NCI-H2171 (cell line): ENCODE results near the gene POLR3E.
"Not testable (repeated sequence)": the region's sequence is repeated elsewhere in the genome, so short reads cannot be mapped to it uniquely, and the experiment has no call there.

ENCODE experiments used
- DNase-seq: peaks from one replicate; lab custom pipeline; 2025; lab: John Stamatoyannopoulos, UW

Gene POLR3E

GRCh38 chr16:22366371-22366770 is 69.2 kb downstream of the POLR3E start:
- DNase-seq, result no peak

- no peak for DNase-seq
Measured at GRCh38 chr16:22366889-22367288, 69.7 kb downstream of the POLR3E start.

- not testable (repeated sequence) for DNase-seq
Measured at GRCh38 chr16:22368200-22368826, 71.1 kb downstream of the POLR3E start.

DNA sequence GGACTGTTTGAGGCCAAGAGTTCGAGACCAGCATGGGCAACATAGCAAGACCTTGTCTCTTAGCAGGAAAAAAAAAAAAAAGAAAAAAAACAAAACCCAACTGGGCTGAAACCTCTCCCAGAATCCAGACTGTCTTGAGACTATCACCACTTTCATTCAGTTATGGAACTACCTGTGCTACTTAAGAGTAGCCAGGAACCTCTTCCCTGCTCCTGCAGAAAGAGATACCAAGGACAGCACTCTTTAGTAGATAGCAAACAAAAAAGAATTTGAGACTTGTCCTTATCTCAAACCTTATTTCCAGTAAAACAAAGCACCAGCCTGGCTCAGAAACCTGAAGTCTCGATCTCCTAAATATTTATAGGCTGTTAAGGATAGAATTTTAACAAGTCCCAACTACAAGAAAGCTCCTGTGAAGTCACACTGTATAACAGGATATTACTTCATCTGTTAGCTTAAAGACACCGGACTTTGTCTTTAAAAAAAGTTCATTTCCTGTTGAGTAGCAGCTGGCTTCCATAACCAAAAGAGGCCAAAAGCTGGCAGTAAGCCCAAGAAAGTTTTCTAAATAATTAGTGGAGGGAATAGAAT is 72.1 kb downstream of the POLR3E start:
- no peak for DNase-seq

GRCh38 chr16:22370038-22370820 is 73.0 kb downstream of the POLR3E start:
- DNase-seq, result no peak

- no peak for DNase-seq
Measured at GRCh38 chr16:22372882-22373661, 75.9 kb downstream of the POLR3E start.

DNA sequence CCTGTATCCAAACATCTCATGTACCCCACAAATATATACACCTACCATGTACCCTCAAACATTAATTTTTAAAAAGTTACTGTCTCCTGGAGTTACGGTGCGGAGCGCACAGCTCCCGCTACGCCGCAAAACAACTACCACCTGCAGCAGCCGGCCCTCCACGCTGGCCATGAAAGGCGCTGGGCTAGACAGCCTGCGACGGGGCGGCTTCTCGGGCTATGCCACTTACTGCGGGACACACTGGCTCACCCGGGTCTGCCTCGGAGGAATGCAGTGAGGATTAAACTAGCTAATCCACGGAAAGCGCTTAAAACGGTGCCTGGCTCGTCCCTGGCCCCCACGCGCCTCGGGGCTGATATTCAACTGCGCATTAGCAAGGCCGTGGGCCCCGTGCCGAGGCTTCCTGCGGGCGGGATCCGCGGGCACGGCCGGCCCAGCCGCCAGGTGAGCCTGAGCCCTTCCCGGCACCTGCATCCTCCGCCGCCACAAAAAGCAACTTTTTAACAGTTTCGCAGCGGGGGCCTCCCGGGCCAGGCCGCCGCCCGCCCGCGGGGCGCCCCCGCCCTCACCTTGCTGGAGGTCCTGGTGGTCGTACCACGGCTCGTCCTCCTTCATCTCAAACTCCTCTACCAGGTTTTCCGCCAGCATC is 76.6 kb downstream of the POLR3E start:
- DNase-seq, result peak; percentile 8

GRCh38 chr16:22374311-22375116 is 77.3 kb downstream of the POLR3E start, which contains the start of gene CDR2:
CDR2 (minus strand) TSS chr16:22374619; CDS start chr16:22374309, 310 bp downstream.
- DNase-seq, result peak; percentile 96

GRCh38 chr16:22375117-22375962 is 78.1 kb downstream of the POLR3E start:
- no peak for DNase-seq

DNA sequence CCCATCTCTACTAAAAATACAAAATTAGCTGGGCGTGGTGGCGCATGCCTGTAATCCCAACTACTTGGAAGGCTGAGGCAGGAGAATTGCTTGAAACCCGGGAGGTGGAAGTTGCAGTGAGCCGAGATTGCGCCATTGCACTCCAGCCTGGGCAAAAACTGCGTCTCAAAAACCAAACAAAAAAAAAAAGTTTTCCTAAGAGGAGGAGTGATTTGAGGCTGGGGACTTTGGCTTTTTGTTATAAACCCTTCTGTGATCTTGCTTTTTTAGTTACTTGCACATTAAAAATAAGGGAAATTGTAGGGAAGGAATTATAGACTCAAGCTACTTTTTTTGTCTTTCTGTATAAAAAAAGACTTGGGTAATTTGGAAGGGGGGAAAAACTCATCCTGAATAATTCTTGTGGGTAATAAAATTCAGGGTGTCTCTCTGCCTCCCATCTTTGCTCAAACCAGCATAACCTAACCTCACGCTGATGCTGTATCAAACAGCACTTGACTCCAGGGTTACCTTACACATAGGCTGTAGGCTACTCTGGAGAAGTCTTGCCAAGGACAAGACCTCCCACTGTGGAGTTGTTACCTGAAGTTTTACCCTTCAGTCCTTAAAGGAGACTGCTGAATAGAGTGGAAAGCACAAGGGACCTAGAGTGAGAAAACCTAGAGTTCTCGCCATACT is 78.9 kb downstream of the POLR3E start:
- no peak for DNase-seq

- DNase-seq, result no peak
Measured at GRCh38 chr16:22379656-22380055, 82.4 kb downstream of the POLR3E start.

DNA sequence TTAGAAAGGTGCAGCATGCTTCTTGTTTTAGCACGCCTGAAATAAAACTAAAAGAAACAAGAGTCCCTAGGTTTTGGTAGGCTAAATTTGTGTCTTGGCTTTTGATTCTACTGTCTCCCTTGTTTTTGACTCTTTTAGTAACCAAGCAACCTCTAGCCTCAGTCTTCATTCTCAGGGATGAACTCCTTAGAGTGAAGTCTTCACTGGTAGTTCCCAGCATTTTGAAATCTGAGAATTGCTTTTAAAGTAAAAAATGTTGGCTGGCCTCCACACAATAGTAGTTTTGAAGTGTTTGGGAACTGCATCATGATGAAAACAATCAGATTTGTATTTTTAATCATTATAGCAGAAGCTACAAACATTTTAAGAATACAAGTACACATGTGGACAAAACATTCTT is 83.3 kb downstream of the POLR3E start:
- no peak for DNase-seq

- no peak for DNase-seq
Measured at GRCh38 chr16:22381392-22381791, 84.2 kb downstream of the POLR3E start.

DNA sequence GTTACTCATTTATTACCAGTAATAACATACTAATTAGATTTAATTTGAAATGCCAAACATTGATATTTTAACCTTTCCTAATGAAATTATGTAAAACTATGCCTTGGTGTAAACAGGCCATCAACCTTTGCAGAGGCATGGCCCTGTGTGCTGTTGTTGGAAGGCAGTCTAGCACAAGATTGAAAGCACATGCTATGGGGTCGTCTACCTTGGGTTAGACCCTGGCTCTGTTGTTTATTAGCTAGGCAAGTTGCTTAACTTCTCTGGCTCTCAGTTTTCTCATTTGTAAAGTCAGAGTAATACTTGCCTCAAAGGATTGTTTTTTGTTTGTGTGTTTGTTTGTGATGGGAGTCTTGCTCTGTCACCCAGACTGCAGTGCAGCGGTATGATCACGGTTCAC is 86.6 kb downstream of the POLR3E start:
- no peak for DNase-seq
